ENCODE results near the gene DRD2. TPM values are rescaled to one million over a fixed set of nuclear protein-coding genes. Genes with fewer than 3 reads are reported as not detected.

DRD2 gene
- total and polyA plus RNA-seq, 2 experiments from 2014 or later = 0.59 to 0.67 TPM

DNA sequence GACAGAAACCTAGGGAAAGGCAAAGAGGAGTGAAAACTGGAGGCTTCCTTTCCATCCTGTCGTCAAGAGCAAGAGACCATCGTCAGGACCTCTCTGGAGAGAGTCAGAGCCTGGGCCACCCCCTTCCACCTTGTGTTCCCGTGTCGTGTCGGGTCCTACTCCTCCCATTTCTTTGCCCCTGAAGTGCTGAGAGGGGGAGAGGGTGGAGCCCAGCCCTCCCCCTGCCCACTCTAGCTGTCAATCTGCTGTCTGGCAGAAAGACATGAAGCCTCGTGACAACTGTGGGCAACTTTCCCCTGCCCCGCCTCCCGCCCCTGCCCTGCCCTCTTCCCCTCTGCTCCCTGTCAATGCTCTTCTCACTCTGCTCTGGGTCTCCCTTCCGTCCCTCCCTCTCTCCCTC is 67.0 kb downstream of the DRD2 start:
- TF ChIP-seq EZH2phosphoT487 (IDR thresholded peaks at IDR 0.05; ENCODE audit: low read depth, severe bottlenecking, unreplicated experiment) (no peak), EZH2 (IDR thresholded peaks at IDR 0.05; ENCODE audit: borderline replicate concordance) (no peak)
- TF ChIP-seq, protein P1, sequence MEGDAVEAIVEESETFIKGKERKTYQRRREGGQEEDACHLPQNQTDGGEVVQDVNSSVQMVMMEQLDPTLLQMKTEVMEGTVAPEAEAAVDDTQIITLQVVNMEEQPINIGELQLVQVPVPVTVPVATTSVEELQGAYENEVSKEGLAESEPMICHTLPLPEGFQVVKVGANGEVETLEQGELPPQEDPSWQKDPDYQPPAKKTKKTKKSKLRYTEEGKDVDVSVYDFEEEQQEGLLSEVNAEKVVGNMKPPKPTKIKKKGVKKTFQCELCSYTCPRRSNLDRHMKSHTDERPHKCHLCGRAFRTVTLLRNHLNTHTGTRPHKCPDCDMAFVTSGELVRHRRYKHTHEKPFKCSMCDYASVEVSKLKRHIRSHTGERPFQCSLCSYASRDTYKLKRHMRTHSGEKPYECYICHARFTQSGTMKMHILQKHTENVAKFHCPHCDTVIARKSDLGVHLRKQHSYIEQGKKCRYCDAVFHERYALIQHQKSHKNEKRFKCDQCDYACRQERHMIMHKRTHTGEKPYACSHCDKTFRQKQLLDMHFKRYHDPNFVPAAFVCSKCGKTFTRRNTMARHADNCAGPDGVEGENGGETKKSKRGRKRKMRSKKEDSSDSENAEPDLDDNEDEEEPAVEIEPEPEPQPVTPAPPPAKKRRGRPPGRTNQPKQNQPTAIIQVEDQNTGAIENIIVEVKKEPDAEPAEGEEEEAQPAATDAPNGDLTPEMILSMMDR (IDR thresholded peaks at IDR 0.05; ENCODE audit: poor library complexity) = no peak

GRCh38 chr11:113407163-113407562 is 68.0 kb downstream of the DRD2 start:
- no peak overlapping the region for H3K4me2 ChIP-seq
- DNase-seq (ENCODE audit: low spot score) = no peak
- no peaks in the 10 kb centered on the region for H3K4me1 ChIP-seq (ENCODE audit: insufficient read depth)
- no peaks in the 10 kb centered on the region for H3K36me3 ChIP-seq (replicated peaks; ENCODE audit: insufficient read depth, low read depth)
- no peak overlapping the region for H2AFZ ChIP-seq
- WGBS (ENCODE audit: low lambda C conversion rate, missing lambda C conversion rate) = 89% methylated on average over 3 of the region's 3 CpGs
- no peaks in the 10 kb centered on the region for H3K9me2 ChIP-seq (replicated peaks; ENCODE audit: insufficient read depth)
- no peaks in the 10 kb centered on the region for H3K79me2 ChIP-seq
- no peaks in the 10 kb centered on the region for H3K9me3 ChIP-seq (ENCODE audit: low read depth)
- no peaks in the 10 kb centered on the region for H4K20me1 ChIP-seq (ENCODE audit: insufficient read depth, poor library complexity, severe bottlenecking)
- TF ChIP-seq EZH2phosphoT487 (IDR thresholded peaks at IDR 0.05; ENCODE audit: low read depth, severe bottlenecking, unreplicated experiment) (no peak), EZH2 (IDR thresholded peaks at IDR 0.05; ENCODE audit: borderline replicate concordance) (no peak)
- TF ChIP-seq, protein P1 (IDR thresholded peaks at IDR 0.05; ENCODE audit: poor library complexity) = no peak
- H3K27me3 ChIP-seq = peaks cover 5% of the 10 kb centered on the region
- no peak overlapping the region for H3K4me3 ChIP-seq
- H3K27ac ChIP-seq = no peak overlapping the region

More for the DNA sequence above, 67.0 kb downstream of the DRD2 start:
- no peaks in the 10 kb centered on the region for H3K9me3 ChIP-seq (ENCODE audit: low read depth)
- H3K4me2 ChIP-seq = no peak overlapping the region
- WGBS (ENCODE audit: low lambda C conversion rate, missing lambda C conversion rate) = 69% methylated on average over 6 of the region's 9 CpGs
- no peak overlapping the region for H2AFZ ChIP-seq
- DNase-seq (ENCODE audit: low spot score) = no peak
- H3K36me3 ChIP-seq (replicated peaks; ENCODE audit: insufficient read depth, low read depth) = no peaks in the 10 kb centered on the region
- no peaks in the 10 kb centered on the region for H3K79me2 ChIP-seq
- H3K9me2 ChIP-seq (replicated peaks; ENCODE audit: insufficient read depth) = no peaks in the 10 kb centered on the region
- H3K4me3 ChIP-seq = no peak overlapping the region
- H4K20me1 ChIP-seq (ENCODE audit: insufficient read depth, poor library complexity, severe bottlenecking) = no peaks in the 10 kb centered on the region
- no peak overlapping the region for H3K27ac ChIP-seq
- H3K27me3 ChIP-seq = no peaks in the 10 kb centered on the region
- no peaks in the 10 kb centered on the region for H3K4me1 ChIP-seq (ENCODE audit: insufficient read depth)

DNA sequence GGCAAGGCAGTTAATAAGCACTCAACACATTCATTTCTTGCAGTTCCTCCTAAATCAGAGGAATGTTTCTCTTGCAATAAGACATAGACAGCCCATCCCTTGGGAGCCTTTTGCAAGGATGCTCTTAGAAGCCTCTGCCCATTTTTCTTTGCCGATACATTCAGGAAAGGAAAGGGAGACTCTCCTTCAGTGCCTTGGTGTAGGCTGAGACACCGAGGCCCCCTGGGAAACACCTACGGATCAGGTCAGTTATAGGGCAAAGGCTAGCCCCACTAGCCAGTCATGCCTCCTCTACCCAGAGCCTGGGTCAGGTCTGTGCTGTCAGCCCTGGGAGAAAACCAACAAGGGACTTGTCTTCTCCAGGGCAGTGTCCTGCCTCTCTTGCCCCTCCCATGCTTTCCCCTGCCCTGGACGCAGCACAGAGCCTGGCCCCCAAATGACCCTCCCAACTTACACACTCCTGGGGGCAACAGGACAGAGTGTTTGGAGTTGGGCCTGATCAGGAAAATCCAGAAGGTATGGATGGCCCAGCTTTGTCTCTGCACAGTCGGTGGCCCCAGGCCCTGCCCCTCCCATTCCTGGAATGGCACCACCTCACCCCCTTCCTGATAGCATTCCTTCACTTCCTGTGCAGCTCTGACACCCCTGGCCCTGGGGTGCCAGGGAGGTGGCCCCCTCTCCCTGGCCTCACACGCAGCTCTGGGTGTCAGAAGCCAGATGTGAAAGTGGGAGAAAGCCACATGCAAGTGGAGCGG is 69.3 kb downstream of the DRD2 start:
- no peak overlapping the region for H3K4me2 ChIP-seq

More for the DNA sequence above, 69.3 kb downstream of the DRD2 start:
- H3K36me3 ChIP-seq (replicated peaks; ENCODE audit: insufficient read depth, low read depth) = no peaks in the 10 kb centered on the region
- peaks cover 5% of the 10 kb centered on the region for H3K27me3 ChIP-seq
- 87% methylated on average over 7 of the region's 7 CpGs for WGBS (ENCODE audit: low lambda C conversion rate, missing lambda C conversion rate)
- no peak overlapping the region for H2AFZ ChIP-seq
- DNase-seq (ENCODE audit: low spot score) = no peak
- no peak for TF ChIP-seq EZH2 (IDR thresholded peaks at IDR 0.05; ENCODE audit: borderline replicate concordance)
- TF ChIP-seq, protein P1 (IDR thresholded peaks at IDR 0.05; ENCODE audit: poor library complexity) = no peak
- TF ChIP-seq EZH2phosphoT487 (IDR thresholded peaks at IDR 0.05; ENCODE audit: low read depth, severe bottlenecking, unreplicated experiment) = no peak
- no peak overlapping the region for H3K4me3 ChIP-seq
- H3K27ac ChIP-seq = no peak overlapping the region
- H3K79me2 ChIP-seq = no peaks in the 10 kb centered on the region
- H3K9me2 ChIP-seq (replicated peaks; ENCODE audit: insufficient read depth) = no peaks in the 10 kb centered on the region
- H3K4me1 ChIP-seq (ENCODE audit: insufficient read depth) = no peaks in the 10 kb centered on the region
- H3K9me3 ChIP-seq (ENCODE audit: low read depth) = no peaks in the 10 kb centered on the region
- no peaks in the 10 kb centered on the region for H4K20me1 ChIP-seq (ENCODE audit: insufficient read depth, poor library complexity, severe bottlenecking)
